Measurements from ENCODE around the gene IFNL3. TPM values are rescaled to one million over a fixed set of nuclear protein-coding genes. Genes with fewer than 3 reads are reported as not detected.
A peak's percentile ranks its signal among the peaks of the same experiment; 100 is the strongest.
"Not testable (repeated sequence)": the region's sequence is repeated elsewhere in the genome, so short reads cannot be mapped to it uniquely, and the experiment has no call there.

The IFNL3 gene
- total RNA-seq (not detected), polyA plus RNA-seq (ENCODE audit: insufficient read depth in 1 of 8, insufficient read length in 8 of 8, low replicate concordance in 1 of 8) (not detected)
- long read RNA-seq, donor 1, result 0 reads
- long read RNA-seq, donor 2, result 0 reads
- long read RNA-seq, donor 3, result 0 reads
- long read RNA-seq, donor 4, result 0 reads
- long read RNA-seq, donor 5, result 0 reads
- long read RNA-seq, donor 6, result 0 reads
- long read RNA-seq, donor 7, result 0 reads
- long read RNA-seq, donor 8, result 0 reads
- long read RNA-seq, donor 9, result 0 reads
- long read RNA-seq, donor 10, result 0 reads
- long read RNA-seq, donor 11, result 0 reads

DNA sequence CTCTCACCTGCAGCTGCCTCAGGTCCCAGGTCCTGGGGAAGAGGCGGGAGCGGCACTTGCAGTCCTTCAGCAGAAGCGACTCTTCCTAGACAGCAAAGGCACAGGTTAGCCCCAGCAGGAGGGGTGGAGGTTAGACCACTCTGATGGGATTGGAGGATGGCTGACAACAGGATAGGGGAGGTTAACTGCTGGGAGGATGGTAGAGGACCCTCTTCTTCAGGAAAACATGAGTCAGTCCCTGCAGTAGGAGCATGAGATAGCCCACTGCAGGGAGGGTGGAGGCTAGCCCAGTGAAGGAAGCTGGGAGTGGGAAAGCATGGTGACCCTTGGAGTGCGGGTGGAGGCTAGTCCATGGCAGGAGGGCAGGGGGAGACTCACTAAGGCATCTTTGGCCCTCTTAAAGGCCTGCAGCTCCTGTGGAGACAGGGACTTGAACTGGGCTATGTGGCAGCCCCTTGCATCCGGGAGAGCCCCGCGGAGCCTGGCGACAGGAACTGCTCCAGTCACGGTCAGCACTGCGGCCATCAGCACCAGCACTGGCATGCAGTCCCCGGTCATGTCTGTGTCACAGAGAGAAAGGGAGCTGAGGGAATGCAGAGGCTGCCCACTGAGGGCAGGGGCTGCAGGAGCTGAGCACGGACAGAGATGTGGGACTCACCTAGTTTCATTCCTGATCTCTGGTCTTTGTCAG lies at the start of gene IFNL3:
TSS of gene IFNL3 (minus strand) at position 597 of the 691 bp plus-strand sequence. CDS start at position 558, 39 bp downstream.
- peaks cover 30% of the 10 kb centered on the region for H3K27me3 ChIP-seq (ENCODE audit: control insufficient read depth, insufficient read depth, low read length)
- not testable (repeated sequence) for H3K4me3 ChIP-seq (ENCODE audit: low read length); H3K27ac ChIP-seq (ENCODE audit: low read length); DNase-seq; H3K4me1 ChIP-seq (ENCODE audit: control insufficient read depth, insufficient read depth, low read length); H3K9me3 ChIP-seq (replicated peaks; ENCODE audit: control insufficient read depth, low read depth, low read length); H3K36me3 ChIP-seq (ENCODE audit: control insufficient read depth, insufficient read depth, low read length)
- 60% methylated on average over 3 of the region's 12 CpGs for WGBS (ENCODE audit: insufficient coverage)

DNA sequence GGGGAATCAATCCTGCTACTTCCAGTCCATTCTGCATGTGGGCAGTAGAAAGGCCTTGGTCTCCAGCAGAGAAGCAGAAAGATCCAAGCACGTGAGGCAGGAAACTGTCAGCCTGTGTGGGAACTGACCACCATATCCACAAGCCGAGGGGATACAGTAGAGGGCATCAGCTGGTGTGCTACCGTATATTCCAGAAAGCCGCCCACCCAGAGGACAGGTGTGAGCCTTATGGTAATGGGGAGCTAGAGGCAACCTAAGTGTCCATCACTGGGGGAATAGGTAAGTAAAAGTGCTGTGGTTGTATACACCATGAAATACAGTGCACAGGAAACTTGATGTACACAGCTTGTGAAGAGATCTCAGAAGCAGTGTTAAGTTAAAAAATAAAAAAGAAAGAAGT lies 48.6 kb upstream of the IFNL3 start:
- WGBS (ENCODE audit: insufficient coverage), result no CpG with 5 or more reads among the region's 4 CpGs
- DNase-seq, result no peak
- H3K36me3 ChIP-seq (ENCODE audit: control insufficient read depth, insufficient read depth, low read length), result no peaks in the 10 kb centered on the region
- peaks cover 11% of the 10 kb centered on the region for H3K27me3 ChIP-seq (ENCODE audit: control insufficient read depth, insufficient read depth, low read length)
- H3K4me1 ChIP-seq (ENCODE audit: control insufficient read depth, insufficient read depth, low read length), result no peaks in the 10 kb centered on the region
- no peak overlapping the region for H3K27ac ChIP-seq (ENCODE audit: low read length)
- no peak overlapping the region for H3K4me3 ChIP-seq (ENCODE audit: low read length)
- H3K9me3 ChIP-seq (replicated peaks; ENCODE audit: control insufficient read depth, low read depth, low read length), result no peaks in the 10 kb centered on the region

DNA sequence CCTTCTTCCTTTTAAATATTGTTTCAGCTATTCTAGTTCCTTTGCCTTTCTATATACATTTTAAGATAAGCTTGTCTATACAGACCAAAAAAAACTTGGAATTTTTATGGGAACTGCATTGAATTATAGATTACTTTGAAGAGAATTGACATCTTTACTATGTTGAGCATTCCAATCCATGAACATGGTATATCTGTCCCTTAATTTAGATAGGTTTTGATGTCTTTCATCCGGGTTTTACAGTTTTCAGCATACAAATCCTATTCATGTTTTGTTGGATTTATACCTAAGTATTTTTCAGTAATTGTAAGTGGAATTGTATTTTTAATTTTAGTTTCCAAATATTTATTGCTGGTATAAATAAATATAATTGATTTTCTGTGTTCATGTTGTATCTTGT lies 39.2 kb upstream of the IFNL3 start:
- Histone ChIP-seq H3K4me1 (ENCODE audit: control insufficient read depth, insufficient read depth, low read length) (no peaks in the 10 kb centered on the region), H3K9me3 (replicated peaks; ENCODE audit: control insufficient read depth, low read depth, low read length) (peaks cover 3% of the 10 kb centered on the region), H3K27me3 (ENCODE audit: control insufficient read depth, insufficient read depth, low read length) (peaks cover 2% of the 10 kb centered on the region), H3K36me3 (ENCODE audit: control insufficient read depth, insufficient read depth, low read length) (no peaks in the 10 kb centered on the region), H3K27ac (ENCODE audit: low read length) (no peak overlapping the region), H3K4me3 (ENCODE audit: low read length) (no peak overlapping the region)
- DNase-seq, result no peak
- no CpG with 5 or more reads among the region's 1 CpG for WGBS (ENCODE audit: insufficient coverage)

DNA sequence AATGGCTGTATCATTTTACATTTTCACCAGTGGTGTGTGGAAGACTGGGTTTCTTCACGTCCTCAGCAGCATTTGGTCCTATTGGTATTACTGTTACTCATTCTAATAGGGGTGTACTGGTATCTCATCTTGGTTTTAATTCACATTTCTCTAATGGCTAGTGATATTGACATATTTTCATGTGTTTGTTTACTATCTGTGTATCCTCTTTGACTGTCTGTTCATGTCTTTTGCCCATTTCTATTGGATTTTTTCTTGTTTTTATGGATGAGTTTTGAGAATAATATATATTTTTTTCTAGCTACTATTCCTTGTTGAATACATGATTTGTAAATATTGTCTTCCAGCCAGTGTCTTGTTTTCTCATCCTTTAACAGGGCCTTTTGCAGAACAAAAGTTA lies 37.2 kb upstream of the IFNL3 start:
- no peak for DNase-seq
- Histone ChIP-seq H3K4me3 (ENCODE audit: low read length) (no peak overlapping the region), H3K9me3 (replicated peaks; ENCODE audit: control insufficient read depth, low read depth, low read length) (peaks cover 3% of the 10 kb centered on the region), H3K27me3 (ENCODE audit: control insufficient read depth, insufficient read depth, low read length) (peaks cover 8% of the 10 kb centered on the region), H3K4me1 (ENCODE audit: control insufficient read depth, insufficient read depth, low read length) (no peaks in the 10 kb centered on the region), H3K27ac (ENCODE audit: low read length) (no peak overlapping the region), H3K36me3 (ENCODE audit: control insufficient read depth, insufficient read depth, low read length) (no peaks in the 10 kb centered on the region)
- no CpG with 5 or more reads among the region's 1 CpG for WGBS (ENCODE audit: insufficient coverage)

DNA sequence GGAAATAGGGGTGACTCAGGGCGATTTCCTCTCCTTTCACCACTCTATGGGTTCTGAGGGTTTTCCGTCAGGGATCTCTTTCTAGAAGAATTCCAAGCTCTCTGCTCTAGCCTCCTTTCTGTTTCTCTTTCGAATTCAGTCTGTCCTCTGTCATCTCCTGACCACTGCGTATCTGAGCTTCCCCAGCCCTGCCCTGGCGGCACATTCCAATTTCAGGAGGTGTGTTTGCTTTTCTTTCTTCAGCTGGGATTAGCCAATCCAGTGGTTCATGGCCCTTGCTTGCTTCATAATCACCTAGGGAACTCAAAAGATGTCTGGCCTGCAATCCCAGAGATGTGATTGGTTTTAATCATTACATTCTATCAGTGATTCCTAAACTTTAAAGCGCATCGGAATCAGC lies 32.8 kb upstream of the IFNL3 start:
- H3K27ac ChIP-seq (ENCODE audit: low read length), result no peak overlapping the region
- H3K27me3 ChIP-seq (ENCODE audit: control insufficient read depth, insufficient read depth, low read length), result peaks cover 8% of the 10 kb centered on the region
- peaks cover under 1% of the 10 kb centered on the region for H3K9me3 ChIP-seq (replicated peaks; ENCODE audit: control insufficient read depth, low read depth, low read length)
- no peak for DNase-seq
- H3K4me3 ChIP-seq (ENCODE audit: low read length), result no peak overlapping the region
- H3K4me1 ChIP-seq (ENCODE audit: control insufficient read depth, insufficient read depth, low read length), result no peaks in the 10 kb centered on the region
- WGBS (ENCODE audit: insufficient coverage), result 81% methylated on average over 6 of the region's 7 CpGs
- no peaks in the 10 kb centered on the region for H3K36me3 ChIP-seq (ENCODE audit: control insufficient read depth, insufficient read depth, low read length)

DNA sequence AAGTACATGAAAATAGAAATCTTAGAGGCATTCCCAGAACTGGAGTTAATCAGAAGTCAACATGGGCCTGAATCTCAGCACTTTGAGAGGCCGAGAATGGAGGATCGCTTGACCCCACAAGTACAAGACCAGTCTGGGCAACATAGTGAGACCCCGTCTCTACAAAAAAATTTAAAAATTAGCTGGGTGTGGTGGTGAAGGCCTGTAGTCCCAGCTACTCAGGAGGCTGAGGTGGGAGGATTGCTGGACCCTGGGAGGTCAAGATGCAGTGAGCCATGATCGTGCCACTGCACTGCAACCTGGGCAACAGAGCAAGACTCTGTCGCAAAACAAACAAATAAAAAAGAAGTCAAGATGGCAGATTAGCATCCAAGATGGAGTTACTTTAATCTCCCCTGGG lies 31.9 kb upstream of the IFNL3 start:
- no peaks in the 10 kb centered on the region for H3K9me3 ChIP-seq (replicated peaks; ENCODE audit: control insufficient read depth, low read depth, low read length)
- WGBS (ENCODE audit: insufficient coverage), result 92% methylated on average over 4 of the region's 5 CpGs

DNA sequence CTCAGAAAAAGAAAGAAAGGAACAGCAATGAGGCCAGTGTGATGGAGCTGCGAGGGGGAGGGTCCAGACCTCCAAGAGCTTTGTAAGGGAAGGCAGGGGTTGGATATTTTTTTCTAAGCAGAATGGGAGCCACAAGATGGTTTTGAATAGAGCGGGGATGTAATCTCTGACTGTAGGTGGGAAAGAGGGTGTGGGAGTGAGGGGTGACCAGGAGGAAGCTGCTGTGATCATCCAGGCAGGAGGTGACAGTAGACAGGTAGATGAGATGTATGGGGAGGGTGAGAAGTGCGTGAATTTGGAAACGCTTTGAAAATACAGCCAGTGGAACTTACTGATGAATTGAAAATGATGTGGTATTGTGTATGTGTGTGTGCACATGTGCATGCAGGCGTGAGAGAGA lies 30.8 kb upstream of the IFNL3 start:
- H3K27me3 ChIP-seq (ENCODE audit: control insufficient read depth, insufficient read depth, low read length), result peaks cover 9% of the 10 kb centered on the region
- H3K36me3 ChIP-seq (ENCODE audit: control insufficient read depth, insufficient read depth, low read length), result no peaks in the 10 kb centered on the region
- WGBS (ENCODE audit: insufficient coverage), result 80% methylated on average over 5 of the region's 5 CpGs
- no peak for DNase-seq
- no peak overlapping the region for H3K4me3 ChIP-seq (ENCODE audit: low read length)
- no peaks in the 10 kb centered on the region for H3K9me3 ChIP-seq (replicated peaks; ENCODE audit: control insufficient read depth, low read depth, low read length)
- no peaks in the 10 kb centered on the region for H3K4me1 ChIP-seq (ENCODE audit: control insufficient read depth, insufficient read depth, low read length)
- no peak overlapping the region for H3K27ac ChIP-seq (ENCODE audit: low read length)

More for the DNA sequence above, 31.9 kb upstream of the IFNL3 start:
- Histone ChIP-seq H3K36me3 (ENCODE audit: control insufficient read depth, insufficient read depth, low read length) (no peaks in the 10 kb centered on the region), H3K4me1 (ENCODE audit: control insufficient read depth, insufficient read depth, low read length) (no peaks in the 10 kb centered on the region), H3K4me3 (ENCODE audit: low read length) (no peak overlapping the region), H3K27me3 (ENCODE audit: control insufficient read depth, insufficient read depth, low read length) (peaks cover 8% of the 10 kb centered on the region), H3K27ac (ENCODE audit: low read length) (no peak overlapping the region)
- no peak for DNase-seq

DNA sequence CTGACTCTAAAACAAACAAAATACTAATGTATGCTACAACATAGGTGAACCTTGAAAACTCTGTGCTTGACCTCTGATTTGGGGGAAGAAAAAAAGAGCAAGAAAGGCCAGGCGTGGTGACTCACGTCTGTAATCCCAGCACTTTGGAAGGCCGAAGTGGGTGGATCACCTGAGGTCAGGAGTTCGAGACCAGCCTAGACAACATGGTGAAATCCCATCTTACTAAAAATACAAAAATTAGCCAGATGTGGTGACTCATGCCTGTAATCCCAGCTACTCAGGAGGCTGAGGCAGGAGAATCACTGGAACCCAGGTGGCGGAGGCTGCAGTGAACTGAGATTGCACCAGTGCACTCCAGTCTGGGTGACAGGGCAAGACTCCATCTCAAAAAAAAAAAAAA lies 29.1 kb upstream of the IFNL3 start:
- not testable (repeated sequence) for DNase-seq; H3K4me1 ChIP-seq (ENCODE audit: control insufficient read depth, insufficient read depth, low read length); H3K36me3 ChIP-seq (ENCODE audit: control insufficient read depth, insufficient read depth, low read length); H3K4me3 ChIP-seq (ENCODE audit: low read length); H3K9me3 ChIP-seq (replicated peaks; ENCODE audit: control insufficient read depth, low read depth, low read length); H3K27ac ChIP-seq (ENCODE audit: low read length)
- no CpG with 5 or more reads among the region's 5 CpGs for WGBS (ENCODE audit: insufficient coverage)
- H3K27me3 ChIP-seq (ENCODE audit: control insufficient read depth, insufficient read depth, low read length), result peaks cover 13% of the 10 kb centered on the region

DNA sequence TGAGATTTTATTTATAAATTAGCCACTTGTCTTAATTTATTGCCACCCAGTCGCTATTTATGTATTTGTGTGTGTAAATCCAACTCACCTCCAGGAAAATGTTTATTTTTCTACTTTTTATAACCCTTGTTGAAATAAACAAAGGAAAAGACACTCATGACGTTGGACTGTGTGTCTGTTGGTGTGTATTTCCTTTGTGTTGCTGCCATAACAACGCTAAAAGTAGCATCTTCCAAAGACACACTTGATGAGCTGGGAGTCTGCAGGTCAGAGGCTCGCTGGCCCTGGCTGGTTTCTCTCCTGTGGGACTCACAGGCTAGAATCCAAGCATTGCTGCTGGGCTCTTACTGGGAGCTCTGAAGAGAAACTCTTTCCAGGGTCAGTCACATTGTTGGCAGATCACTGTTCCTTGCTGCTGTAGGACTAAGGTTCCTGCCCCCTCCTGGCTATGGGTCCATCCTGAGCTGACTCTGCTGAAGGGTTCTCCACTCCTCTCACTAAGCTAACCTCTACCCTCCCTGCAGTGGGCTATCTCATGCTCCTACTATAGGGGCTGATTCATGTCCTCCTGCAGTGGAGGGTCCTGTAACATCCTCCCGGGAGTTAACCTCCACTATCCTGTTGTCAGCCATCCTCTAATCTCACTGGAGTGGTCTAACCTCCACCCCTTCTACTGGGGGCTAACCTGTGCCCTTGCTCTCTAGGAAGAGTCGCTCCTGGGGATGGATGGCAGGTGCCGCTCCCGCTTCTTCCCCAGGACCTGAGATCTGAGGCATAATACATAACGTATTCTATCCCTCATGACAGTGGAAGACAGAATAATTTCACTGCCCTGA lies 25.4 kb upstream of the IFNL3 start:
- DNase-seq, result peak; percentile 41
- Histone ChIP-seq H3K27me3 (ENCODE audit: control insufficient read depth, insufficient read depth, low read length) (peaks cover 15% of the 10 kb centered on the region), H3K9me3 (replicated peaks; ENCODE audit: control insufficient read depth, low read depth, low read length) (no peaks in the 10 kb centered on the region), H3K4me3 (ENCODE audit: low read length) (no peak overlapping the region), H3K27ac (ENCODE audit: low read length) (no peak overlapping the region), H3K36me3 (ENCODE audit: control insufficient read depth, insufficient read depth, low read length) (no peaks in the 10 kb centered on the region), H3K4me1 (ENCODE audit: control insufficient read depth, insufficient read depth, low read length) (peaks cover 4% of the 10 kb centered on the region)
- 78% methylated on average over 6 of the region's 9 CpGs for WGBS (ENCODE audit: insufficient coverage)

DNA sequence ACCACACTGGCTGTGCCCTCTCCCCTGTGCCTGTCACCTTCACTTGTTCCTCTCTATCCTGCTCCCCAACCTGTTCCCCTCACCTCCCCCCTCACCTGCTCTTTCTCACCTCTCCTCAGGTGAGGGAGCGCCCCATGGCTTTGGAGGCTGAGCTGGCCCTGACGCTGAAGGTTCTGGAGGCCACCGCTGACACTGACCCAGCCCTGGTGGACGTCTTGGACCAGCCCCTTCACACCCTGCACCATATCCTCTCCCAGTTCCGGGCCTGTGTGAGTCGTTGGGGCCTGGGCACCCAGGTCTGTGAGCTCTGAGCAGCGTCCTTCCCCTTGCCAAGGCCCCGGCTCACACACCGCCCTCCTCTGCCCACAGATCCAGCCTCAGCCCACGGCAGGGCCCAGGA lies 24.6 kb upstream of the IFNL3 start:
- not testable (repeated sequence) for H3K4me1 ChIP-seq (ENCODE audit: control insufficient read depth, insufficient read depth, low read length); H3K27ac ChIP-seq (ENCODE audit: low read length); H3K36me3 ChIP-seq (ENCODE audit: control insufficient read depth, insufficient read depth, low read length); H3K9me3 ChIP-seq (replicated peaks; ENCODE audit: control insufficient read depth, low read depth, low read length); H3K4me3 ChIP-seq (ENCODE audit: low read length); DNase-seq
- WGBS (ENCODE audit: insufficient coverage), result 59% methylated on average over 3 of the region's 10 CpGs
- H3K27me3 ChIP-seq (ENCODE audit: control insufficient read depth, insufficient read depth, low read length), result peaks cover 24% of the 10 kb centered on the region

All from muscle of leg (tissue), 16 donors.